Cerebellar cortex (tissue), 1 donor: ENCODE results near the gene DRD5.
"Not testable (repeated sequence)": the region's sequence is repeated elsewhere in the genome, so short reads cannot be mapped to it uniquely, and the experiment has no call there.

ENCODE experiments used
- DNase-seq: peaks from one replicate; pipeline ENCODE4 v3.0.0-alpha.2; 2015; ENCODE audit warnings: low spot score

The DRD5 gene

GRCh38 chr4:9781343-9782135 lies at the start of gene DRD5:
Gene DRD5 (plus strand): TSS chr4:9781634. CDS start chr4:9782030, 396 bp downstream.
- DNase-seq = no peak

GRCh38 chr4:9732256-9732655 lies 49.2 kb upstream of the DRD5 start:
- not testable (repeated sequence) for DNase-seq

DNA sequence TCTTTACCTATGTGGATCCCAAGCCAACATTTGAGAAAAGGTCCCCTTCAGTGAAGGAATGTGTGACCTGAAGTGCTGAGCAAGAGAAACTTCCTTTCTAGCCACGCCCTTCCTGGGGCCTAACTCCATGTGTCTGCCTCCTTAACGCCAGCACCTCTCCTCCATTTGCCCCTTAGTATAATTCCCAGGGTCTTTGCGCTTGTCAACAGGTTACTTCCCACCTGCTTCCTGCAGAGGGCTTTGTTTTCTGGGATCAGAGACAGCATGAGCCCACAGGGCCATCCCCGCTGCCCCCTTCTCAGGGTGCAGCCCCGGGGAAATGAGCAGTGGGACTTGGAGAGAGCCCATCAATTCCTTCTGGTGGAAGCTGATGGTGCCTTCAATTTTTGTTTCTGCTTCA lies 45.9 kb upstream of the DRD5 start:
- no peak for DNase-seq

DNA sequence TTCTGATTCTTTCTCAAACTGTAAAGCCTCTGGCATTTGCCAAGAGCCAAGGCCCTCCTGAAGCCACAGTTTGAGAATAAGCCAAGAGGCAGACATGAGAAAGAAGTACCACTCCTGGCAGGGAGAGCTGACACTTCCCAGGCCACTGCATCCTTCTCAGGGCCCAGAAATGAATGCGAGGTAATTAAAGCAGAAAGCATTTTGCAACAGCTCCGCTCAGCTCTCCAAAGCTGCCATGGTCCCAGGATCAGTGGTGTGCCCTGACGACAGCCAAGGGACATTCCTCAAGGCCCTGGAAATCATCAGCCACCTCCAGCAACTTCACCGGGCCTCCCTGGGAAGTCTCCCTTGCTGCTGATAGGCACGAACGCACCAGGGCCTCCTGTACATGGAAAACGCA lies 44.2 kb upstream of the DRD5 start:
- DNase-seq = not testable (repeated sequence)

DNA sequence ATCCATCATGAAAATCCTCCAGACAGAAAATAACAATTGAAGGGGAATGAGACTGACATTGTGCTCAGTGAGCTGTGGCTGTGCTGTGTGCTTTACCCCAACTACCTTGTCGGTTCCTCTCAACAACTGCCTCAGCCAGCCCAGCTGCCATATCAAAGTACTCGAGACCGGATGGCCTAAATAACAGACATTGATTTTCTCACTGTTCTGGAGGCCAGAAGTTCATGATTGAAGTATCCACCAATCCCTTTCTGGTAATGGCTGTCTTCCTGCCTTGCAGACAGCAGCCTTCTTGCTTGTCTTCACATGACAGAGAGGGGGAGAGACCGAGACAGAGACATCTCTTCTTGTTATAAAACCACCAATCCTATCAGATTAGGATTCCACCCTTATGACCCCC lies 37.6 kb upstream of the DRD5 start:
- not testable (repeated sequence) for DNase-seq

GRCh38 chr4:9745782-9746181 lies 35.7 kb upstream of the DRD5 start:
- DNase-seq = no peak

- no peak for DNase-seq
Measured at GRCh38 chr4:9758641-9759317, 22.7 kb upstream of the DRD5 start.

GRCh38 chr4:9762823-9763475 lies 18.5 kb upstream of the DRD5 start:
- DNase-seq = peak; percentile 61

DNA sequence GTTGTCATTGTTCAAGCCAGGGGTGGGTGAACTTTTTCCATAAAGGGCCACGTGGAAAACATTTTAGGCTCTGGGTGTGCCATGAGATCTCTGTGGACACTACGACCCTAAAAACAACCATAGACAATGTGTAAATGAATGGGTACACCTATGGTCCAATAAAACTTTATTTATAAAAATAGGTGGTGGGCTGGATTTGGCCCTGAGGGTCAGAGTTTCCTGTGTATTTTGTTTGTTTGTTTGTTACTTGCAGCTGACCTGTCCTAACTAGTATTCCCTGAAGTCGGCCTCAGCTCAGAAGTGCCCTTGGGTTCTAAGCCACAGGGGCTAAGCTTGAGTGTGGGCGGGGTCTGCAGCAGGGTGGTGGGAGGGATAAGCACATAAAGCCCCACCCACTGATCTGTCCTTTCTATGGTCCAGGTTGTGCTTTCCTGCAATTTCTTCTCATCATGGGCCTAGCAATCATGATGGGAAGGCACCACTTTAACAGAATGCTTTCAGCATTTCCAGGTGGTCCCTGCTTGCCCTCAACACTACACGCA lies 17.2 kb upstream of the DRD5 start:
- no peak for DNase-seq

- DNase-seq = peak; percentile 4
Measured at GRCh38 chr4:9765091-9765490, 16.3 kb upstream of the DRD5 start.

DNA sequence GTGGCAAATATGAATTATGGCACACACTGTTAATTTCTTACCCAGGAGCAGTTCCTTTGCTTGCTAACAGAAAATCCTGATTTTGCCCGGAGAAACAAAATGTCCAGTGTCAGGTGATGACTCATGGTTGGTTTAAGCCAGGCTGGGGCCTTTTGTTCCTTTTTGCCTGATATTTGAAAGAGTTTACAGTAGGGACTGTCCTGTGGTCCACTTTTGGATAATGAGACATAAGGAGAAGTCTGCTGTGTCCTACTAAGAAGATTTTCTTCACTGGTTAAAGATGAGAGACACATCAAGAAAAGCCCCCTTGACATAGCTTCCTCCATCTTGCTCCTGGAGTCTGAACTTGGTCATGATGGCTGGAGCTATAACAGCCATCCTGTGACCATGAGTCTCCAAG lies 12.1 kb upstream of the DRD5 start:
- no peak for DNase-seq

DNA sequence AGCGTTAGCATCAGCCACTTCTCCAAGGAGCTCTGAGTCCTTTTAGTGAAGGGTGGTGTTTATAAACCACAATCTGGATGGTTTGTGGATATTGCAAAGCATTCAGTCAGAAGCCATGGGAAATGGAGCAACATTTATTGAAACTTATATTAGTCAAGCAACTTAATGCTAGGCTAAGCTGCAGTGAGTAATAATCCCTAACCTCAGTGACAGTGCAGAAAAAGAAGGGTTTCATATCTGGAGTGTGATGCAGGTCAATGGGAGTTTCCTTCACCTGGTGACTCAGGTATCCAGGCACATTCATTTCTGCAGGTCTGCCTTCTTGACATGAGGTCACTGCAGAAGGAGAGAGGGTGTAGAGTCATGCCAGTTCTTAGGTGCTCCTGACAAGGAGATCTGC lies 10.4 kb upstream of the DRD5 start:
- DNase-seq = no peak

GRCh38 chr4:9773471-9773870 lies 8.0 kb upstream of the DRD5 start:
- DNase-seq = no peak

- no peak for DNase-seq
Measured at GRCh38 chr4:9782136-9782436, 652 bp downstream of the DRD5 start.

- not testable (repeated sequence) for DNase-seq
Measured at GRCh38 chr4:9785891-9786290, 4.5 kb downstream of the DRD5 start.

DNA sequence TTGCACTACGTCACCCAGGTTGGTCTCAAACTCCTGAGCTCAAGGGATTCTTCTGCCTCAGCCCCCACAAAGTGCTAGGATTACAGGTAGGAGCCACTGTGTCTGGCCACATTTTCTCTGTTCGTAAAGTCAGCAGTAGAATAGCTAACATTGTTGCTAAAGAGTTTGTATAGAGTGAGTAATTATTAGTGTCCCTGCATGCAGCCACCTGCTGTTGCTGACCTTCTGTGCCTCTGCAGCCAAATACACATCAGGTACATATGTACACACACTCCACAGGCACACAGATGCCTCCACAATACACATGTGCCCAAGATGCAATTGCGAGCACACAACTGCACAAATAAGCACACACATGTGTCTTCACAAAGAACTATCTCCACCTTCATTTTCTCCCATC lies 10.9 kb downstream of the DRD5 start:
- no peak for DNase-seq

DNA sequence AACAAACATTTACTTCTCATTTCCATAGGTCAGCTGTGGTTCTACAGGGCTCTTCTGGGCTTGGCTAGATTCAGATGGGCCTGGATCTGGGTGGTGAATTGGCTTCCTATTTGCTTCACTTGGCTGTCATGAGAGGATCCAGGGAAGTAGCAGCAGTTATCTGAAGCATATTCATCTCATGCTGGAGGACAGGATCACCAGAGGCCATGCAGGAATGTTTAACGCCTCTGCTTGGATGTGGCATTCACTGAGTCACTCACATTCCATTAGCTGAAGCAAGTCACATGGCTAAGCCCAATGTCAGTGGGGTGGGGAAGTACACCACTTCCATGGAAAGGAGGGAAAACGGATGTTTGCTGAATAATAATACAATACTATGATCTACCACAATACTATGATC lies 15.2 kb downstream of the DRD5 start:
- DNase-seq = not testable (repeated sequence)

DNA sequence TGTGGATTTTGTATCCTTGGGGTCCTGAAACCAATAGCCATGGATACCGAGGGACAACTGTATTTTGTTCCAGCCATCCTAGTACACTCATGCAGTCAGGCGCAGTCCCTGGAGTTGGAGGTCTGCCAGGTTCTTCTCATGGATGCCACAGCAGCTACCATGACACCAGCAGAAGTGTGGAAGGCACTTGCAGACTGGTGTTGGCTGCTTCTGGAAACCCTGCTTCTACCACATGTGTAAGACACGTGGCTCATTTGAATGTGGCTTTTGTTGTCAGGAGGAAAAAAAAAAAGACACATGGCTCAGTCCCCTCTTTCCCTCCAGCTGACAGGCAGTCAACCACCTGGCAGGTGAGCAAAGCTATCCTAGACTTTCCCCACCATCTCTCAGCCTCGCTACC lies 19.4 kb downstream of the DRD5 start:
- no peak for DNase-seq

DNA sequence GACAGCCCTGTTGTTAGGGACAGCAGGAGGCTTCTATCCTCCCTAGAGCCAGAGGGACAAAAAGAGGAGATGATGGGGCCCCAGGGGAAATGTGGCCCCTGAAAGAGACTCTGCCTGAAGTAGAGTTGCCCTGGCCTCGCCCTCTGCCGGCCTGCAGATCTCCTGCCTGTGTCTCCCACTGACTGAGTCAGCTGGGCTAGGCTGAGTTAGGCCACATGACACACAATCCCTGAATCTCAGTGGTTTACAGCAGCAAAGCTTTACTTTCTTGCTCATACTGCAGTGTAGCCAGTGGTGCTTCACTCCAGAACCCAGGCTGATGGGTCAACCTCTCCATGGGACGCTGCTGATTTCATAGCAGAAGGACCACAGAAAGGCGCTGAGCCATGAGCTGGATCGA lies 23.5 kb downstream of the DRD5 start:
- no peak for DNase-seq

- DNase-seq = no peak
Measured at GRCh38 chr4:9808077-9808476, 26.6 kb downstream of the DRD5 start.

- DNase-seq = no peak
Measured at GRCh38 chr4:9811806-9812205, 30.4 kb downstream of the DRD5 start.

GRCh38 chr4:9812501-9813340 lies 31.3 kb downstream of the DRD5 start:
- DNase-seq = no peak
